ES-I3 (cell line): ENCODE measurements around the gene PSORS1C2.

Experiments used
- H3K36me3 ChIP-seq: 2 replicates; pipeline ENCODE4 v1.6.1; 2013; ENCODE audit warnings: mild to moderate bottlenecking, low read length, control low read depth, moderate library complexity; ENCODE audit not compliant: insufficient read depth
- H3K4me1 ChIP-seq: 2 replicates; pipeline ENCODE4 v1.6.1; 2013; ENCODE audit warnings: mild to moderate bottlenecking, control low read depth, low read length; ENCODE audit not compliant: insufficient read depth
- H3K9ac ChIP-seq: 2 replicates; pipeline ENCODE4 v1.6.1; 2013; ENCODE audit warnings: low read depth, mild to moderate bottlenecking, low read length, moderate library complexity
- H3K9me3 ChIP-seq: 2 replicates; pipeline ENCODE4 v1.6.1; 2013; ENCODE audit warnings: mild to moderate bottlenecking, low read length, moderate library complexity; ENCODE audit not compliant: control insufficient read depth, insufficient read depth

The PSORS1C2 gene

DNA sequence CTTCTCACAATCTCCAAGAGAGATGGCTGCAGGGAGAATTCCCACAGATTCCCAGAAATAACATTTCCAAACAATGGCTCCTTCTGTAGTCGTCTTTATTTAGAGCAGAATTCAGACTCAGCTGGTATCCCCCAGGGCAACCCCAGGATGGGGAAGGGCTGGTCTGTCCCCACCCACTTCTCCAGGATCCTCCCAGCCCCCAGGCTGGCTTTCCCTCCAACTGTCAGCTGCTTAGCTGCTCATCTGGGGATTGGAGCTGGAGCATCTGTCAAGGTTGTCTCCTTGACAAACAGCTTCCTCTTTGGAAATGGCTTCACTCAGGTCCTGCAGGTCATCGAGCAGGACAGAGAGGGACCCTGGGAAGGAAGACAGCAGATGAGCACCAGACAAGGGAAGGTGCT, 3.5 kb upstream of the PSORS1C2 start:
- Histone ChIP-seq H3K36me3 (no peaks in the 10 kb centered on the region; the same call in 1 of the 2 replicates), H3K9ac (no peak overlapping the region), H3K9me3 (no peaks in the 10 kb centered on the region), H3K4me1 (peaks cover 37% of the 10 kb centered on the region)

DNA sequence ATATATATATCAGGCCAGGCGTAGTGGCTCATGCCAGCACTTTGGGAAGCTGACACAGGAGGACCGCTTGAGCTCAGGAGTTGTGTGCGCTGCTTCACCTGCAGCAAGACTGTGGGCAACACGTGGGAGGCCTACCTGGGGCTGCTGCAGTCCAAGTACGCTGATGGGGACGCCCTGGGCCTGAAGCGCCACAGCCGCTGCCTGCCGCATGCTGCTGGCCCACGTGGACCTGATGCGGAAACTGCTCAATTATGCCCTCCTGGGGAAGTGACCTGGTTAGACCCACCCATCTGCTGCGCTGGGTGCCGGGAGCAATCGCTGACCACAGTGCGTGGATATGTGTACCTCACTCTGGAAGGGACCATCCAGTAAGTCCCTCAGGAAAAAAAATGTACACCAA, 1.8 kb upstream of the PSORS1C2 start:
- Histone ChIP-seq H3K9me3 (no peaks in the 10 kb centered on the region), H3K9ac (no peak overlapping the region), H3K4me1 (peaks cover 37% of the 10 kb centered on the region), H3K36me3 (no peaks in the 10 kb centered on the region; the same call in 1 of the 2 replicates)

DNA sequence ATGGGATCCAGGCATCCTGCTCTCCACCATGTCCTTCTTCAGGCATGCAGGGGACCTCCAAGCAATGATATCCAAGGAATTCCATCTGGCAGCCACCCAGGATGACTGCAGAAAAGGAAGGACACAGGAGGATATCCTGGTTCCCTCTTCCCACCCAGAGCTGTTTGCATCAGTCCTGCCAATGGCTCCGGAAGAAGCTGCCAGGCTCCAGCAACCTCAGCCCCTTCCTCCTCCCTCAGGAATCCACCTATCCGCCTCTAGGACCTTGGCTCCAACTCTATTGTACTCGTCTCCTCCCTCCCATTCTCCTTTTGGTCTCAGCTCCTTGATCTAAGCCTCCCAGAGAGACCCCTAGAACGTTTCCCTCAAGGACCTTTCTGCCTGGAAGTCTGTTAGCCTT, 733 bp upstream of the PSORS1C2 start:
- Histone ChIP-seq H3K9ac (no peak overlapping the region), H3K4me1 (peaks cover 37% of the 10 kb centered on the region), H3K36me3 (no peaks in the 10 kb centered on the region; the same call in 1 of the 2 replicates), H3K9me3 (no peaks in the 10 kb centered on the region)

DNA sequence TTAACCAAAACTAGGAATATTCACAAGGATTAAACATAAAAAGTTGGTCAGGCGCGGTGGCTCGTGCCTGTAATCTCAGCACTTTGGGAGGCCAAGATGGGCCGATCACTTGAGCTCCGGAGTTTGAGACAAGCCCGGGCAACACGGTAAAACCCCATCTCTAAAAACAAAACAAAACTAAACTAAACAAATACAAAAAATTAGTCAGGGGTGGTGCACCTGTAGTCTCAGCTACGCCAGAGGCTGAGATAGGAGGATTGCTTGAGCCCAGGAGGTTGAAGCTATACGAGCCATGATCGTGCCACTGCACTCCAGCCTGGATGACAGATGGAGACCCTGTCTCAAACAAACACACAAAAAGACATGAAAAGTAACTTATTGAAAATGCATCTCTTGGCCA, 3.2 kb downstream of the PSORS1C2 start:
- peaks cover 19% of the 10 kb centered on the region for H3K4me1 ChIP-seq
- no peaks in the 10 kb centered on the region for H3K9me3 ChIP-seq
- no peaks in the 10 kb centered on the region for H3K36me3 ChIP-seq
- H3K9ac ChIP-seq = no peak overlapping the region

DNA sequence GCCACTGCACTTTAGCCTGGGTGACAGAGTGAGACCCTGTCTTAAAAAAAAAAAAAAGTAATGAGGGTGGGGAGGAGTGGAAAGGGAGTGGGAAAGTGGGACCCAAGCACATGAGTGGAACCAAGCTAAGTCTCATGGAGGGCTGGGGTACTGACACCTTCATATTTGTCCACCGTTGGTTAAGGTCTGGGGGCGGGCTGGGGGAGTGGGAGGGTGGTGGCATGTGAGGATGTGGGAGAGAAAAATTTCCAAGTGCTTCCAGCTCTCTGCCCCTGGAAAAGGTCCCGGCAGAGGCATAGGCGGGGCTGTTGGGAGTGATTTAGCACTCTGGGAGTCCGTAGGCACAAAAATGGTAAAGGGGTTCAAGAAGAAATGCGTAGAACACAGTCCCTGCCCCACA, 6.1 kb downstream of the PSORS1C2 start:
- no peaks in the 10 kb centered on the region for H3K9me3 ChIP-seq
- no peak overlapping the region for H3K9ac ChIP-seq
- H3K36me3 ChIP-seq = no peaks in the 10 kb centered on the region
- peaks cover 3% of the 10 kb centered on the region for H3K4me1 ChIP-seq

DNA sequence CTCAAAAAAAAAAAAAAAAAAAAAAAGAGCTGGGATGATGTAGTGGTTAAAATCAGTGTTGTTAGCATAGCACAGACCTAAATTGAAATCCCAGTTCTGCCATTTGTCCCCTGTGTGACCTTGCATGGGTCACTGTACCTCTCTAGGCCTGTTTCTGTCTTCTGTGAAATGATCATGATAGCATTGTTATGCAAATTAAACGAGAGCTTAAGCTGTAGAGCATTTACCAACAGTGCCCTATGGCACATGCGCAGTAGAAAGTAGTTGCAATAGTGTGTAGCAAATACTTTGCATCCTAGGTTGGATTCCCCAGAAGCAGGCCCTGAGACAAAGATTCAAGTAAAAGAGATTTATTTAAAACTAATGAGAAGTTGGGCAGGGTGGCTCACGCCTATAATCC, 7.3 kb downstream of the PSORS1C2 start:
- H3K4me1 ChIP-seq = no peaks in the 10 kb centered on the region; the same call in 1 of the 2 replicates
- H3K9ac ChIP-seq = no peak overlapping the region
- no peaks in the 10 kb centered on the region for H3K36me3 ChIP-seq
- no peaks in the 10 kb centered on the region for H3K9me3 ChIP-seq

DNA sequence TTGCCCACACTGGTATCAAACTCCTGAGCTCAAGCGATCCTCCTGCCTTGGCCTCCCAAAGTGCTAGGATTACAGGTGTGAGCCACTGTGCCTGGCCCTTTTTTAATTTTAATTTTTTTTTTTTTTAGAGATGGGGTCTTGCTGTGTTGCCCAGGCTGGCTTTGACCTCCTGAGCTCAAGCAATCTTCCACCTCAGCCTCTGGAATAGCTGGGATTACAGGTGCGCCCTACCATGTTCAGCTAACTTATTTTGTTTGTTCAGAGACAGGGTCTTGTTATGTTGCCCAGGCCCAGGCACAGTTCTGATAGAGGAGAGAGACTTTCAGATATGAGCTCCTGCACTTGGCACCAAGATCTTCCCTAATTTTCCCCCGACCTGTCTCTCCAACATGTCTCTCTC, 8.1 kb downstream of the PSORS1C2 start:
- Histone ChIP-seq H3K4me1 (no peaks in the 10 kb centered on the region; the same call in 1 of the 2 replicates), H3K9ac (no peak overlapping the region)

DNA sequence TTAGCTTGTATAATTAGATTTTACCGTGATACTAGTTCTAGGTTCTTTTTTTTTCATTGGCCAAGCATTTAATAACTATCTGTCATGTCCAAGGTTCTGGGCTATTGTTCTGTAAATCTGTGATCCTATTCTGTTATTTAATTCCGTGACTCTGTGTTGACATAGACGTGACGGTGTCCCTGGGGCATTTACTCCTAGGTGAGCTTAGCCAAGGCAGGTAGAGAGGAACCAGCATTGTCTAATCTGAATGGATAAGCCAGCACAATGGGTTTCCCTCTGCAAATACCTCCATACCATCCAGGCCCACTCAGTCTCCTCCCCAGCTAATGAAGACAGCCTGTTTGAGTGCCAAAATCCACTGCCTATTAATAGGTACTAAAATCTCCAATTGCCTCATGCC, 9.7 kb downstream of the PSORS1C2 start:
- no peaks in the 10 kb centered on the region for H3K36me3 ChIP-seq
- peaks cover 5% of the 10 kb centered on the region; the same call in 1 of the 2 replicates for H3K4me1 ChIP-seq
- H3K9ac ChIP-seq = no peak overlapping the region
- no peaks in the 10 kb centered on the region for H3K9me3 ChIP-seq

More for the DNA sequence above, 8.1 kb downstream of the PSORS1C2 start:
- Histone ChIP-seq H3K36me3 (no peaks in the 10 kb centered on the region), H3K9me3 (no peaks in the 10 kb centered on the region)

DNA sequence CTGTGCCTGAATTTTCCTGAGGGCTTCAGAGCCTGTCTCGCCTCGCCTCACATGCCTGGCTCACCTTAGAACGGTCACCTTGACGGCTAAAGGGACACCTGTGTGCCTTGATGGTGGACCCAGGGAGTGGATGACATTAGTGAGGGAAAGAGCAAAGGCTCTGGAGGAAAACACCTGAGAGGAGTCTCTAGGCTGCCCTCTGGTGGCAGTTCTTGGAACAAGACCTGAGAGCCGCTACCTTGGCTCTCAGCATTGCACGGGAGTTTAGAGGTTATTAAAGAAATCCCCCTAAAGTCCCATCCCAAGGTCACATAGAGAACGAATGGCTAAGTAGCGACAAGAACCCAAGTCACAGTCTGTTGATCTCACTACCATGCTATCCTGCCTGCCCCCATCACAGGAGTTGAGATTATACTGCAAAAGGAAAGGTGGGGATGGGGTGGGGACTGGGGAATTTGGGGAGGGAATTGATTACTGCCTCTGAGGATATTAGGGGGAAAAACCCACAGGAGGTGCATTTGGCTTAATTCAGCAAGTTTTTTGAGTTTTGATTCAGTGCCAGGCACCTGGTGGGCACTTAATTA, 10.7 kb downstream of the PSORS1C2 start:
- Histone ChIP-seq H3K9me3 (no peaks in the 10 kb centered on the region), H3K36me3 (no peaks in the 10 kb centered on the region), H3K9ac (no peak overlapping the region), H3K4me1 (peaks cover 5% of the 10 kb centered on the region; the same call in 1 of the 2 replicates)

DNA sequence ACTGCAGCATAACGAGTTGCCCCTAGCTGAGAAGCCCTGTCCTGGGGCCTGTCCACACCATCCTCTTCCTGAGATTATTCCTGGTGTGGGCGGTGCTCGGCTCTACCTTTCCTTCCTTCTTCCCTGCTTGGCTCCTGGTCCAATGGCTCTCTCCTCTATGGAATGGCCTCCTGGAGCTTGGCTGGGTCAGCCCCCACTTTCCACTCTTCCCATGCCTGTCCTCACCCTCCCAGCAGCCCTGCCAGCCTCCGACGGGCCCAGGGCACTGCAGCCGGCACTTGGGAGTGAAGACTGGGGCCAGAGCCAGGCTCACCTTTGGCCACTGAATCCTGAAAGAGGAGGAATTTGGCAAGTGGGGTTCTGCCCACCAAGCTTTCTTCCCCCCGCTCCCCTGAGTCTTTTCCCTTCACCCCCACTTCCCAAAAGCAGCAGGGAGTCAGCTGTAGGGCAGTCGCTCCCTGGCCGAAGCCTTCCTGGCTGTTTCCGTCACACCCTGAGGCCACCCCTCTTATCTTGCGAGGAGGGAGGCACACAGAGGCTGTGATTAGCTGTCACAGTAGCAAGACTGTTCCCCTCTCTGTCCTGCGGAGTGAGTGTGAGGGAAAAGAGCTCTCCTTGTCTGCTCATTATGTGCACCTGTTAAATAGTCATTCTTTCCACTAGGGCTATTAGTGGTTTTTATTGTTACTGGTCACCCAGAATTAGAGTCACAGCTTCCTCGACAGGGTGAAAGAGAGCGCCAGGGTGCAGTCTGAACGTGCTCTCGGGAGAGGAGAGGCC, 12.3 kb downstream of the PSORS1C2 start:
- Histone ChIP-seq H3K4me1 (peaks cover 5% of the 10 kb centered on the region; the same call in 1 of the 2 replicates), H3K9me3 (no peaks in the 10 kb centered on the region), H3K36me3 (no peaks in the 10 kb centered on the region), H3K9ac (no peak overlapping the region)

DNA sequence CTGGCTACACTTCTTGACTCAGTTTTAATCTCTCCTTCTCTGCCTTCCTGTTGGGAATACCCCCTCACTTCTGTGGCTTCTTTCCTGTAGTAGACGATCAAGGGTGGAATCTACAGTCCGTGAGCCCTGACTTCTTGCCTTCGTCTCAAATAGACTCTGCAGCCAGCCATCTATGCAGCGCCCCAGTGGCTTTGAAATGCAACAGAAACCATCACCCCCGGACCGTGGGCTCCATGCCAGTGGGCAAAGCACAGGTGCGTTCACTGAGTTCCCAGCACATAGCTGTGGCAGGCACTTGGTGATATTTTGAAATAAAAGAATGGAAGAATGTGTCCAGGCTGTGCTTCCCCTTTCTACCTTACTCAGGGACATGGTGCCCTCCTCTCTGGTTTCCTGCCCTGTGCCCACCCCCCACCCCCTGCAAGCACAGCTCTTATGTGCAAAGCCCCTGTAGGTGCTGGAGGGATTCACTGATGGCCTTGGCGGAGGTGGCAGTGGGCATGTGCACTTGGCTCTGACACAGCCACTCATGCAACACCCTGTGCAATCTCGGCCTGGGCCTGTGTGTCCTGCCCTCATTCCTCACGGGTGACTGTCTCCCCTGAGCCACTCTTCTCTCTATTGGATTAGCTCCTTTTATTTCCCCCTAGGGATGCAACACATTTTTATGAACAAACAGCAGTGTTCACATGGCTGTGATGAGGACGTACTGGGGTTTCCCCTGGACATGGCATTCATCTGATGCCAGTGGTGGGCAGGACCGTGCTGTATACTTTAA, 13.1 kb downstream of the PSORS1C2 start:
- Histone ChIP-seq H3K9ac (no peak overlapping the region), H3K4me1 (peaks cover 5% of the 10 kb centered on the region; the same call in 1 of the 2 replicates), H3K36me3 (no peaks in the 10 kb centered on the region), H3K9me3 (no peaks in the 10 kb centered on the region)

DNA sequence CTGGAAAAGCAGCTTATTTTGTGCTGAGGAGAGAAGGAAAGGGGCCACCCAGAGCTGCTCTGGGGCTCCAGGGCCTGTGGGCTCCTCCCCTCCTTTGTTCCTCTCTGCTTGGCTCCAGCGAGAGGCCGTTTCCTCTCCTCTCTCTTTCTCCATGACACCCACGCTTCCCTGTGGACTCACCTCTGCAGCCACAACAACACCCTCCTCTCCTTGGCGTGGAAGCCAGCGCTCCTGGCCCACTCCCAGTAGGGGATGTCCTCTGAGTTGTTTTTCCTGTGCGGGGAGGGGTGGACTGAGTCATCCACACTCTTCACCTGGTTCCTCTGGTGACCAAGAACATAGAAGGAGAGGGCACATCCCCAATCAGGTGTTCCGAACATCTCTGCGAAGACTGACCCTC, 13.7 kb downstream of the PSORS1C2 start:
- H3K9ac ChIP-seq = no peak overlapping the region
- no peaks in the 10 kb centered on the region for H3K9me3 ChIP-seq
- no peaks in the 10 kb centered on the region for H3K36me3 ChIP-seq
- H3K4me1 ChIP-seq = peaks cover 5% of the 10 kb centered on the region; the same call in 1 of the 2 replicates

DNA sequence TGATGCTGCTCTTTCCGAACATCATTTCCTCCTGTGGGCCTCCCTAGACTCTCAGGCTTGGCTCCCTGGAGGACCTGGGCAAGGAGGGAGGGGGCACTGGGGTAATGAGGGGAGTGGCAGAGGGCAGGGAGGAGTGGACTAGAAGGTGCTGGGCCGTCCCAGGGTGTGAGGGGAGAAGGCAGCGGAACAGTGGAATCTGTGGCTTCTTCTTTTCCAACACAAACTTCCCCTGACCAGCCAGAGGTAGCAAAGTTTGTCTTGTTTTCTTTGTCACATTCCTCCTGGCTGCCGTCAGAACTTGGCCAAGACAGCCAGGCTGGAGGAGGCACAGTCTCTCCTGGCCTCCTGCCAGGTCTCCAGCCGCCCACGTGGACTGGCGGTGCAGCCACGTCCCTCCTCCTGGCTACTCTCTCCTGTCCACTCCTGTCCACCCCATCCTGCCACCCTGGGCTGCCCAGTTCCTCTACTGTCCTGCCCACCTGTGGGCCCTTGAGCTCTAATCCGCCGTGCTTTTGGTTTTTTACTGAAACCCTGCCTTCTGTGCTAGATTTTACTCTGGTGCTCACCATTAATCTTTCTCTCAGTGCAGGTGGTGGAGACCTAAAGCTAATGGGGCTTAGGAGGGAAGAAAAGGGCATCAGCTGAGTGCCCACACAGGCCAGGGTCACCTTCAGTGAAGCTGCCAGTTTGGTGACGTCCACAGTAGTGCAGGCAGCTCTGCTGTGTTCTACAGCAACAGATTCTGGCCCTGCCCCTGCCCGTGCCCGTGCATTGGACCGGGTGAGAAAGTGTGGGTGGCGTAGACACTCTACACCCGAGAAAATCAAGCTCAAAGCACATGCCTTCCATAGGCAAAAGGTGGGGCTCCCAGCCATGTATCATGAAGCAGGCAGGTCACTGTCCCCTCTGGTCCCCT, 15.8 kb downstream of the PSORS1C2 start:
- Histone ChIP-seq H3K9ac (no peak overlapping the region), H3K36me3 (no peaks in the 10 kb centered on the region), H3K4me1 (peaks cover 5% of the 10 kb centered on the region; the same call in 1 of the 2 replicates), H3K9me3 (no peaks in the 10 kb centered on the region)
